ENCODE measurements around the gene NRXN3. TPM values are rescaled to one million over a fixed set of nuclear protein-coding genes. Genes with fewer than 3 reads are reported as not detected.

The NRXN3 gene
- total and polyA plus RNA-seq, 2 experiments from 2014 or later, result 1.0 to 1.8 TPM

GRCh38 chr14:78762331-78762730 lies 592.2 kb downstream of the NRXN3 start:
- Mint-ChIP-seq H3K4me3 (no peak overlapping the region), H3K27me3 (ENCODE audit: insufficient read depth, low read depth, poor library complexity) (no peaks in the 10 kb centered on the region), H3K27ac (no peak overlapping the region), H3K9me3 (no peaks in the 10 kb centered on the region), H3K4me1 (peaks cover 29% of the 10 kb centered on the region), H3K36me3 (ENCODE audit: low read depth) (no peaks in the 10 kb centered on the region)
- no peak for TF ChIP-seq ZNF462 (CRISPR knock-in tag; IDR thresholded peaks at IDR 0.05)
- no peak for TF ChIP-seq NANOG (IDR thresholded peaks at IDR 0.05; ENCODE audit: borderline replicate concordance)
- TF ChIP-seq ZNF114 (CRISPR knock-in tag; IDR thresholded peaks at IDR 0.05), result no peak
- TF ChIP-seq POLR2AphosphoS5 (IDR thresholded peaks at IDR 0.05; ENCODE audit: low read depth), result no peak
- TF ChIP-seq EZH2phosphoT487 (IDR thresholded peaks at IDR 0.05; ENCODE audit: unreplicated experiment), result no peak
- TF ChIP-seq CTCF (conservative IDR thresholded peaks at IDR 0.05; ENCODE audit: low read depth in 2 of 2), result no peak
- TF ChIP-seq ETS1 (IDR thresholded peaks at IDR 0.05), result no peak
- TF ChIP-seq STAT1 (IDR thresholded peaks at IDR 0.05; ENCODE audit: unreplicated experiment), result no peak
- no peak for TF ChIP-seq JUNB (IDR thresholded peaks at IDR 0.05; ENCODE audit: unreplicated experiment)
- TF ChIP-seq REST (IDR thresholded peaks at IDR 0.05; ENCODE audit: unreplicated experiment), result no peak
- TF ChIP-seq EZH2 (IDR thresholded peaks at IDR 0.05; ENCODE audit: low read depth, unreplicated experiment), result no peak
- TF ChIP-seq CREB1 (CRISPR knock-in tag; IDR thresholded peaks at IDR 0.05; ENCODE audit: low read depth), result no peak
- no peak for TF ChIP-seq ZNF331 (CRISPR knock-in tag; IDR thresholded peaks at IDR 0.05; ENCODE audit: low read depth)
- no peaks in the 10 kb centered on the region; the same call in 1 of the 2 replicates for H3K36me3 ChIP-seq (ENCODE audit: insufficient read depth)
- no peaks in the 10 kb centered on the region for H3K27me3 ChIP-seq (ENCODE audit: insufficient read depth)
- H2AFZ ChIP-seq, result no peak overlapping the region
- DNase-seq (ENCODE audit: low spot score) (no peak), ATAC-seq (no peak)
- H3K4me3 ChIP-seq, result no peak overlapping the region
- H4K20me1 ChIP-seq (replicated peaks; ENCODE audit: insufficient read depth), result no peaks in the 10 kb centered on the region
- H3K4me1 ChIP-seq (ENCODE audit: insufficient read depth), result 0 out of 2 replicates have a peak, but pooled peaks cover 13% of the 10 kb centered on the region
- H3K27ac ChIP-seq (ENCODE audit: low read depth), result no peak overlapping the region
- H3K4me2 ChIP-seq, result no peak overlapping the region
- no peaks in the 10 kb centered on the region for H3K79me2 ChIP-seq (replicated peaks; ENCODE audit: insufficient read depth)
- H3K9me2 ChIP-seq (ENCODE audit: insufficient read depth), result 0 out of 2 replicates have a peak, but pooled peaks cover 4% of the 10 kb centered on the region
- no peaks in the 10 kb centered on the region for H3F3A ChIP-seq (replicated peaks; ENCODE audit: low read depth)

All from GM23338 (cell line).